H1 (cell line): ENCODE results near the gene CCDC18. TPM values are rescaled to one million over a fixed set of nuclear protein-coding genes. Genes with fewer than 3 reads are reported as not detected.

ENCODE experiments used
- CEBPB ChIP-seq: IDR thresholded peaks from 2 replicates; pipeline ENCODE4 v1.6.1; 2012; ENCODE audit warnings: low read depth, low read length
- GABPA ChIP-seq: IDR thresholded peaks from 2 replicates; pipeline ENCODE4 v1.6.1; 2011; ENCODE audit warnings: mild to moderate bottlenecking, low read length, moderate library complexity, borderline replicate concordance; ENCODE audit not compliant: insufficient read depth
- JUND ChIP-seq: IDR thresholded peaks from 2 replicates; pipeline ENCODE4 v1.6.1; 2011; ENCODE audit warnings: mild to moderate bottlenecking, improper control_type of control experiment, low read length
- KDM4A ChIP-seq: IDR thresholded peaks from one replicate; pipeline ENCODE4 v1.7.1; 2012; ENCODE audit warnings: low read depth, mild to moderate bottlenecking, moderate library complexity, low read length, inconsistent platforms; ENCODE audit not compliant: severe bottlenecking
- PHF8 ChIP-seq: fragments of 200-600 bp; sonication (generic); conservative IDR thresholded peaks from 2 replicates; pipeline ENCODE4 v1.7.1; 2012; ENCODE audit warnings: low read depth, mild to moderate bottlenecking, inconsistent platforms, low read length, moderate library complexity
- POU5F1 ChIP-seq: IDR thresholded peaks from 2 replicates; pipeline ENCODE4 v1.6.1; 2011; ENCODE audit warnings: low read depth, mild to moderate bottlenecking, low read length, moderate library complexity
- RXRA ChIP-seq: IDR thresholded peaks from 2 replicates; pipeline ENCODE4 v1.6.1; 2011; ENCODE audit warnings: low read depth, mild to moderate bottlenecking, low read length, moderate library complexity; ENCODE audit not compliant: insufficient read depth
- SP1 ChIP-seq: IDR thresholded peaks from 2 replicates; pipeline ENCODE4 v1.6.1; 2011; ENCODE audit warnings: low read depth, low read length
- polyA plus RNA-seq, 7 experiments: library from polyadenylated mRNA; depleted of rRNA in 3 of 7; stranded (reverse) in 5 of 7; unstranded in 2 of 7; fragments of >200 nt in 5 of 7; fragments of 200-250 nt in 2 of 7; gene quantifications; 1 replicate in 5 of 7; 2 replicates in 1 of 7; 4 replicates in 1 of 7; pipeline versions ENCODE4 v1.2.1 to v1.2.3, GENCODE V29; 2011 to 2013; ENCODE audit warnings: missing spikeins in 2 of 7, mixed read lengths in 2 of 7
- total RNA-seq: library from RNA; stranded (reverse); fragmentation: NEBNext Ultra II Directional; extraction: Animal tissue kit (Norgen Biotek cat#: 25700); gene quantifications from 2 replicates; pipeline ENCODE4 v1.2.1, GENCODE V29; 2021

The CCDC18 gene
- total and polyA plus RNA-seq, 2 of the 8 experiments (the other 6 are each of a cell fraction or from before 2014, with no cell fraction given) = 3.0 to 21.2 TPM

GRCh38 chr1:93136445-93136844 is 44.1 kb upstream of the CCDC18 start (continued):
- TF ChIP-seq PHF8 = no peak
- no peak for TF ChIP-seq CEBPB
- no peak for TF ChIP-seq RXRA
- TF ChIP-seq JUND = no peak
- no peak for TF ChIP-seq SP1
- TF ChIP-seq GABPA = no peak
- no peak for TF ChIP-seq KDM4A
- TF ChIP-seq POU5F1 = no peak
- TF ChIP-seq, all 59 proteins: peak for 0
